GM12873 (cell line): ENCODE data around the gene CDKAL1.

ENCODE experiments used
- TF ChIP-seq, protein P1 (sequence below): IDR thresholded peaks from 2 replicates; pipeline ENCODE4 v1.5.1; 2012; ENCODE audit warnings: low read depth, mild to moderate bottlenecking, moderate library complexity, low read length, control low read depth; ENCODE audit not compliant: insufficient read depth; ENCODE audit errors: missing control alignments

The CDKAL1 gene

DNA sequence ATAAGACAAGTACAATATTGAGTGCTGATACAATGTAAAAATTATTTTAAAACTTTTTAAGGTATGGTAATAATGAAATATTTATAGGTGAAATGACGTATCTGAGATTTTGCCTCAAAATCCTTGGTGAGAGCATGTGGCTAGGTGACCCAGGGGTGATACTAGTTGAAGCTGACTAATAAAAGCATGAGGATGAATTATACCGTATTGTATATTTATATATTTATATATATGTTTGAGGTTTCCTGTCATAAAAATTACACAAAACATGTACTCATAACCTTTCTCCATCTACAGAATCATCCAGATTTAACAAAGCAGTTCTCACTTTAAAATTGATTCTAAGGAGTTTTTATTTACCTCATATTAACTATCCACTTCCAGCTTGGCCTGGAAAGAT lies 358.1 kb downstream of the CDKAL1 start:
- TF ChIP-seq, protein P1, sequence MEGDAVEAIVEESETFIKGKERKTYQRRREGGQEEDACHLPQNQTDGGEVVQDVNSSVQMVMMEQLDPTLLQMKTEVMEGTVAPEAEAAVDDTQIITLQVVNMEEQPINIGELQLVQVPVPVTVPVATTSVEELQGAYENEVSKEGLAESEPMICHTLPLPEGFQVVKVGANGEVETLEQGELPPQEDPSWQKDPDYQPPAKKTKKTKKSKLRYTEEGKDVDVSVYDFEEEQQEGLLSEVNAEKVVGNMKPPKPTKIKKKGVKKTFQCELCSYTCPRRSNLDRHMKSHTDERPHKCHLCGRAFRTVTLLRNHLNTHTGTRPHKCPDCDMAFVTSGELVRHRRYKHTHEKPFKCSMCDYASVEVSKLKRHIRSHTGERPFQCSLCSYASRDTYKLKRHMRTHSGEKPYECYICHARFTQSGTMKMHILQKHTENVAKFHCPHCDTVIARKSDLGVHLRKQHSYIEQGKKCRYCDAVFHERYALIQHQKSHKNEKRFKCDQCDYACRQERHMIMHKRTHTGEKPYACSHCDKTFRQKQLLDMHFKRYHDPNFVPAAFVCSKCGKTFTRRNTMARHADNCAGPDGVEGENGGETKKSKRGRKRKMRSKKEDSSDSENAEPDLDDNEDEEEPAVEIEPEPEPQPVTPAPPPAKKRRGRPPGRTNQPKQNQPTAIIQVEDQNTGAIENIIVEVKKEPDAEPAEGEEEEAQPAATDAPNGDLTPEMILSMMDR: no peak

DNA sequence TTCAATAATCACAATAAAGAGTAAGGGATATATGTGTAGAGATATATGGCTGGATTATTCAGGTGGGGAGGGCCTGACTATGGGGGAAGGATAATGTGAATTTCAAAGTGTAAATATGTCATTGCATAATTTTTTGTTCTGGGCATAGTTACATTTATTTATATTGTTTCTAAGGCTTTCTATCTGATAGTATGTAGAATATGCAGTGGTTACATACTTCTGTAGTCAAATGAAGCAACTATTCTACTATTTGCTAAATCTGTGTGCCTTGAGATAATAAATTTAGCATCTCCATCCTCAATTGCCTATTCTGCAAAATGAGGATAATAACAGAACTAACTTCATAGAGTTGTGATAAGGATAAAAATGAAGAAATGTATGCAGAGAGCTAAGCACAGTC lies 359.2 kb downstream of the CDKAL1 start:
- TF ChIP-seq, protein P1: no peak

DNA sequence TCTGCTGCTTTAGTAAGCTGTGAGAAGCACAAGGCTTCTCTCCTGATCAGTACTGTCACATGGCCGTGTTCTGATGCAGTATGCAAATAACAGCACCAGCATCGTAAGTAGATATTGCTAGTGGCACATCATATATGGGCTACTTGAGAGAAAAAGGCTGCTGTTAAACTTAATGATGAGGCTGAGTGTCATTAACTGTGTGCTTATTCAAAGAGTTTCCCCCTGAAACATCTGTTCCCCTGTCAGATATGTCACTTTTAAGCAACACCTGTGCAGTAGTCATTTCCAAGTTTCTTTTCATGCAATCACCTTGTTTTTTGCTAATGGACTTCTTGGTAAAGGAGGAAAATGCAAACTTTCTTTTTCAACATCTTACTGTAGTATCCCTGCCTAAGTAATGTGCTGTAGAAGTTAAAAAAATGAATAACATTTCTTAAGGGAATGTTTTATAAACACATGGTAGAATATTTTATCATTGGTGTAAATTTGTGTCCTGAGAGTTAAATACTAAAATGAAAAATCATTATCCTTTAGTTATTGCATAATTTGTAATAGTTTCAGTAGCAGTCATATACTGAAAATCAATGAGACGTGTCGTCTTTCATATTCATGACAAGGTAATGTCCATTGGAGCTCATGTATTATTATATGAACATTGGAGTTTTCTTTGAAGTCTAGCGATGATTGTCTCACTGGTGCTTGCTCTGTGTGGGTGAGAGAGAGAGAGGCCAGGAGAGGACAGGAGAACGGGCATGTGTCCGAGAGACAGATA lies 366.3 kb downstream of the CDKAL1 start:
- TF ChIP-seq, protein P1: no peak

DNA sequence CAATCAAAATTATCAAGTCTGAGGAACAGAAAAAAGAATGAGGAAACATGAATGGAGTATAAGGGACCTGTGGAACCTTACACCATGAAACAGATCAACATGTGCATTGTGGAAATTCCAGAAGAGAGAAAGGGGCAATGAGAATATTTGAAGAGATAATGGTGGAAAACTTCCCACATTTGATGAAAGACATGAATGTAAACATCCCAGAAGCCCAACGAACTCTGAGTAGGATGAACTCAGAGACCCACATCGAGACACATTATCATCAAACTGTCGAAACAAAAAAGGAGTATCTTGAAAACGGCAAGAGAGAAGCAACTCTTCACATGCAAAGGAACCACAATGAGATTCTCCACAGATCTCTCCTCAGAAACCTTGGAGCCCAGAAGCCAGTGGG lies 371.1 kb downstream of the CDKAL1 start:
- TF ChIP-seq, protein P1: no peak

DNA sequence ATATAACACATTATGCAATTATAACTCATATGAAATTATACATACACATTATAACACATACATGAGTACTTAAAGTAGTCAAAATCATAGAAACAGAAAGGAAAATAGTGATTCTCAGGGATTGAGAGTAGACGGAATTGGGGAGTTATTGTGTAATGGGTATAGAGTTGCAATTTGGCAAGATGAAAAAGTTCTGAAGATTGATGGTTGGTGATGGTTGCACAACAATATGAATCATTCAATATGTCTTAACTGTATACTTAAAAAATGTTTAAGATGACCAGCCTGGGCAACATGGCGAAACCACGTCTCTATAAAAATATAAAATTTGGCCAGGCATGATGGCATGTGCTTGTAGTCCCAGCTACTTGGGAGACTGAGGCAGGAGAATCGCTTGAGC lies 372.7 kb downstream of the CDKAL1 start:
- TF ChIP-seq, protein P1: no peak

DNA sequence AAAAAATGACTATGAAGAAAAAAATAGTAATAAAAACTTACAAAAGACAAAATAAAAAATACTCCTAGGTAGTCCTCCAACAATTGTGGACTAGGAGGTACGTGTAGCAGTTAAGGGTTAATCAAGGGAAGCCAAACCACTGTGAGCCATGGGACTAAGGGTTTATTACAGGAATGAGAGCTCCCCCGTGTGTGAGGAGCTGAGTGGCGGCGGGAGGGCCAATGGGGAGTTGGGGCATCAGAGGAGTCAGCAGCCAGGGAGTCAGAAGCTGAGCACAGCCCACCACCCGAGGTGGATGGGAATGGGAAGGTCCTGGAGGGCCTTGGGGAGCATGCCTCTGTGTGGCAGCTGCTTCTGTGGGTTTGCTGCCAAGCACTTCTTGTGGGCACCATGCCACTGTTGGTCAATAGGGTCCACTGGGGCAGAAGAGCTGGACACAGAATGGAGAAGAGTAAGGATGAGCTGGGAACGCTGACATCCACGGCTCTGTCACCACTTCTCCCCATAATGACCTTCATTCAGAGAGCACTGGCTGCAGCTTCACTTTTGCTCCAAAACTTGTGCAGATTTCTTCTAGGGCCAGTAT lies 373.3 kb downstream of the CDKAL1 start:
- TF ChIP-seq, protein P1: no peak

DNA sequence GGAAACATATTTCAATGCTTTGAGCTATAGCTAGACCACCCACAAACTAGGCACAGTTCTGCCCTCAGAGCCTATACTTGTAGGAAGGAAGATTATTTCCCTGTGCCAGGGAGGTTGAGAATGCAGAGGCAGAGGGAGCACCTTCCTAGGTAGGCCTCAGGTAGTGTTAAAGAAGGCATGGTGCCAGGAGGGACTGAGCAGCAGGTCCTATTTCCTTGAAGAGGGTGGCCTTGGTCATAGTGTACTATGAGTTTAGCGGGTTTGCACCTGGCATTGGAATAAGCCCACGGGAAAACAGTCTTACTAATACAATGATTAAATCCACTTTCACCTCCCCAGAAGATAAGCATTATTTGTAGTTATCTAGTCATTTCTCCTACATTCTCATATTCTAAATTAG lies 375.4 kb downstream of the CDKAL1 start:
- TF ChIP-seq, protein P1: no peak
